ENCODE data around the gene ACTL9. TPM values are rescaled to one million over a fixed set of nuclear protein-coding genes. Genes with fewer than 3 reads are reported as not detected.

The ACTL9 gene
- total and polyA plus RNA-seq, 5 donors: not detected

DNA sequence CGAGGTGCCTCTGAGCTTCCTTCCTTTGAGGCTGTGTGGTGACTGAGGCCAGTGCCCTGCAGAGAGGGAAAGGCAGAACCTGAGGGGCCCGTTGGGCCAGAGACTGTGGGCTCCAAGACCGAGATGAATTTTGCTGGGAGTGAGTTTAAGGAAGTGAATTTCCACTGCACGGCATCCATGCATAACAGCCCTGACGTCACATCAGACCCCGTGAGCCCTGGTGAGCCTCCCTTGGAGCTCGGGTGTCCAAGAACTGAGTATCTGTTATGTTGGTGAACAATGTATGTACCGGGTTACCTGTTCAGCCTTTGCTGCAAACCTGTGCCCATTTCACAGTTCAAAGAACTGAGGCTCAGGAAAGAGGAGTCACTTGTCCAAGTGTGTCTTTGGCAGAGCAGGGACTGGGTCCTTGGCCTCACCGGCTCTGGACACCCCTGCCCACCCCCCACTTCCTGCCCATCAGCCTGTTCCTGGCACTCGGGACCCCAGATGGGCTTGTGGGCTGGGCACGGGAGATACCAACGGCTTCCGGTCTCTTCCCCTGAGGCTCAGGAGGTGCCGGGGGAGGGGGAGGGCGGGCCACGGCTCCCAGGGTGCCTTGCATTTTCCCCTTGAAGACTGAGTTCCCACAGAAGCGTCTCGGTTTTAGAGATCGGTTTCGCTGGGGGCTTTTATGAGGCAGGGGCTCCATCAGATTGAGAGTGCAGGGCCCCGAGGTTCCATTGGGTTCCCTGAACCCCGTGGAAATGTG lies 34.5 kb downstream of the ACTL9 start:
- no peaks in the 10 kb centered on the region for H3K4me1 ChIP-seq (ENCODE audit: control insufficient read depth, insufficient read depth, low read length)
- H3K27ac ChIP-seq (ENCODE audit: low read length): no peak overlapping the region
- no peak for ATAC-seq
- 33% methylated on average over 22 of the region's 22 CpGs for WGBS
- H3K9me3 ChIP-seq (ENCODE audit: control insufficient read depth, low read length): no peaks in the 10 kb centered on the region
- H3K4me3 ChIP-seq (ENCODE audit: low read length): no peak overlapping the region
- no peaks in the 10 kb centered on the region for H3K27me3 ChIP-seq (ENCODE audit: control insufficient read depth, insufficient read depth)
- intact Hi-C loops (cut with DNase I): no loop called here
- DNase-seq: peak in 1 of 3 donors; percentile 46

GRCh38 chr19:8662263-8662662 lies 36.3 kb downstream of the ACTL9 start:
- H3K27ac ChIP-seq (ENCODE audit: low read length): no peak overlapping the region
- intact Hi-C loops (cut with DNase I): no loop called here
- 79% methylated on average over 4 of the region's 4 CpGs for WGBS
- ATAC-seq: no peak
- H3K9me3 ChIP-seq (ENCODE audit: control insufficient read depth, low read length): no peaks in the 10 kb centered on the region
- DNase-seq: no peak
- no peaks in the 10 kb centered on the region for H3K27me3 ChIP-seq (ENCODE audit: control insufficient read depth, insufficient read depth)
- no peak overlapping the region for H3K4me3 ChIP-seq (ENCODE audit: low read length)
- H3K4me1 ChIP-seq (ENCODE audit: control insufficient read depth, insufficient read depth, low read length): no peaks in the 10 kb centered on the region

GRCh38 chr19:8659905-8660304 lies 38.7 kb downstream of the ACTL9 start:
- 77% methylated on average over 7 of the region's 7 CpGs for WGBS
- H3K4me1 ChIP-seq (ENCODE audit: control insufficient read depth, insufficient read depth, low read length): no peaks in the 10 kb centered on the region
- no peaks in the 10 kb centered on the region for H3K27me3 ChIP-seq (ENCODE audit: control insufficient read depth, insufficient read depth)
- no peak for DNase-seq
- intact Hi-C loops (cut with DNase I): loop anchor here in 1 of 4 donors (10.0 kb wide), 1 partner anchor 415 kb away; no protein-coding TSS in a partner anchor
- ATAC-seq: no peak
- H3K9me3 ChIP-seq (ENCODE audit: control insufficient read depth, low read length): no peaks in the 10 kb centered on the region
- H3K4me3 ChIP-seq (ENCODE audit: low read length): no peak overlapping the region
- no peak overlapping the region for H3K27ac ChIP-seq (ENCODE audit: low read length)

GRCh38 chr19:8657869-8658268 lies 40.7 kb downstream of the ACTL9 start:
- Histone ChIP-seq H3K27ac (ENCODE audit: low read length) (no peak overlapping the region), H3K4me1 (ENCODE audit: control insufficient read depth, insufficient read depth, low read length) (no peaks in the 10 kb centered on the region), H3K4me3 (ENCODE audit: low read length) (no peak overlapping the region), H3K9me3 (ENCODE audit: control insufficient read depth, low read length) (no peaks in the 10 kb centered on the region), H3K27me3 (ENCODE audit: control insufficient read depth, insufficient read depth) (no peaks in the 10 kb centered on the region)
- WGBS: 79% methylated on average over 5 of the region's 5 CpGs
- ATAC-seq: no peak
- intact Hi-C loops (cut with DNase I): loop anchor here in 1 of 4 donors (10.0 kb wide), 1 partner anchor 417 kb away; no protein-coding TSS in a partner anchor
- DNase-seq: no peak

DNA sequence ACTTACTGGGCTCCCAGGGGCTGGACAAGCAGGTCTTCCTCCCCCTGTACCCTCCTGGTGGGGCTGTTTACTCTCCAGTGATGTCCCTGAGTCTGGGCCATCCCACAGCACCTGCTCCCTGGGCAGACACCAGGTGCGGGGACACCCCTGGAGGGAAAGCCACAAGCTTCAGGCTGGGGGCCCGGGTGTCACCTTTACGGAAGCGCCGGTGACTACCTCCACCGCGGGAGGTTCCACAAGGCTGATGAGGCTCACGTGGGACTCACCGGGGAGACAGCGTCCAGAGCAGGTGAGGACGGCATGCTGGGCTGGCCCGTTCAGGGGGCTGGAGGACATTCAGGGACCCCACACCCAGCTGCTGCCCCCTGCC lies 43.3 kb downstream of the ACTL9 start:
- Histone ChIP-seq H3K27ac (ENCODE audit: low read length) (no peak overlapping the region), H3K4me3 (ENCODE audit: low read length) (no peak overlapping the region), H3K27me3 (ENCODE audit: control insufficient read depth, insufficient read depth) (no peaks in the 10 kb centered on the region), H3K4me1 (ENCODE audit: control insufficient read depth, insufficient read depth, low read length) (no peaks in the 10 kb centered on the region), H3K9me3 (ENCODE audit: control insufficient read depth, low read length) (no peaks in the 10 kb centered on the region)
- no peak for DNase-seq
- WGBS: 83% methylated on average over 12 of the region's 12 CpGs
- intact Hi-C loops (cut with DNase I): loop anchor here in 3 of 4 donors (2.0 to 10.0 kb wide), 2 partner anchors 419 to 425 kb away; no protein-coding TSS in a partner anchor
- ATAC-seq: peak; percentile 17 to 35

DNA sequence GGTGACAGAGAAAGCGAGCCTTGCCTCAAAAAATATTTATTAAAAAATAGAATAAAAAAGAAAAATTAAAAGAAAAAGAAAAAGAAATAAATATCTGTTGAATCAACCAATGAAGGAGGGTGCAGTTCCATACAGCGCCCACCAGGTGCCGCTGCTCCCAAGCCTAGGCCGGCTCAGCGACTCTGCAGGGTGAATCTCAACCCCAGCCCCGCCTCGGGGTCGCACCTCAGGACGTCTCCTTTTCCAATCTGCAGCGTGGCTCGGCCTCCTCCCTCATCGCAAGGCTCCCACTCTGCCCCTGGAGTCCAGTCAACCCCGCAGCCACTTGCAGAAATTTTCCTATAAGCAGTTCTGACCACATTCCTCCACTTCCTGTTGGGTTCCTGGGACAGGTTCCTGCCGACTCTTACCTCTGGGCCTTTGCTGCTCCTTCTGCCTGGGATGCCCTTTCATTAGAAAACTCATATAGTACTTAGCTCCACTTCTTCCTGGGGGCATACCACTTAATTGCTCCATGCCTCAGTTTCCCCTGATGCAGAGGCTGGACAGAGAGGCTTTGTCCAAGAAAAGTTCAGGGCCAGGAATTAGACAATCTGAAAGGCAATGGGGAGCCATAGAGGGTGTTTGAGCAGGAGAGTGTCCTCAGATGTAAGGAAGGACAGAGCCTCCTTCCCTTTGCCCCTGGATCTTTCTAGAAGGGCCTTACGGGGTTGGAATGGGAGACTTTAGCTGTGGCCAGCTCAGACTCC lies 43.8 kb downstream of the ACTL9 start:
- no peaks in the 10 kb centered on the region for H3K4me1 ChIP-seq (ENCODE audit: control insufficient read depth, insufficient read depth, low read length)
- peak; percentile 42 to 79 (median 77) for DNase-seq
- H3K9me3 ChIP-seq (ENCODE audit: control insufficient read depth, low read length): no peaks in the 10 kb centered on the region
- intact Hi-C loops (cut with DNase I): loop anchor here (2.0 to 10.0 kb wide), 3 partner anchors 420 to 426 kb away; no protein-coding TSS in a partner anchor
- 6% methylated on average over 15 of the region's 15 CpGs for WGBS
- H3K27me3 ChIP-seq (ENCODE audit: control insufficient read depth, insufficient read depth): no peaks in the 10 kb centered on the region
- peak in 1 of 2 donors; percentile 68 for ATAC-seq
- no peak overlapping the region for H3K4me3 ChIP-seq (ENCODE audit: low read length)
- no peak overlapping the region for H3K27ac ChIP-seq (ENCODE audit: low read length)

- Histone ChIP-seq H3K27me3 (ENCODE audit: control insufficient read depth, insufficient read depth) (no peaks in the 10 kb centered on the region), H3K4me3 (ENCODE audit: low read length) (no peak overlapping the region), H3K4me1 (ENCODE audit: control insufficient read depth, insufficient read depth, low read length) (no peaks in the 10 kb centered on the region), H3K27ac (ENCODE audit: low read length) (no peak overlapping the region), H3K9me3 (ENCODE audit: control insufficient read depth, low read length) (no peaks in the 10 kb centered on the region)
- peak in 1 of 3 donors; percentile 31 for DNase-seq
- 71% methylated on average over 6 of the region's 6 CpGs for WGBS
- ATAC-seq: peak in 1 of 2 donors; percentile 28
- intact Hi-C loops (cut with DNase I): no loop called here
Observed at GRCh38 chr19:8648240-8648639, 50.4 kb downstream of the ACTL9 start.

Other genes with a start within 250 kb of the ACTL9 start
- gene PRAM1, start 196.2 kb downstream of the ACTL9 start, total RNA-seq: 1 to 10 TPM in 2 of 4 donors, under 1 TPM in 2; 0.31 to 3.1 (median 0.99) TPM
- gene PRAM1, start 196.2 kb downstream of the ACTL9 start, polyA plus RNA-seq: 0.61 TPM
- 10 to 100 TPM; 13.4 to 16.4 (median 16.1) TPM for gene ZNF414, start 184.6 kb downstream of the ACTL9 start, total RNA-seq
- gene ZNF414, start 184.6 kb downstream of the ACTL9 start, polyA plus RNA-seq: 19.3 TPM
- 10 to 100 TPM; 11.3 to 23.2 (median 15.3) TPM for gene MYO1F, start 121.4 kb downstream of the ACTL9 start, total RNA-seq
- 9.3 TPM for gene MYO1F, start 121.4 kb downstream of the ACTL9 start, polyA plus RNA-seq
- gene ADAMTS10, start 88.1 kb downstream of the ACTL9 start, total RNA-seq: 10 to 100 TPM; 16.1 to 29.3 (median 22.0) TPM
- gene ADAMTS10, start 88.1 kb downstream of the ACTL9 start, polyA plus RNA-seq: 18.1 TPM
- not detected for gene NFILZ, start 68.2 kb downstream of the ACTL9 start, total RNA-seq
- gene NFILZ, start 68.2 kb downstream of the ACTL9 start, polyA plus RNA-seq: not detected
- not detected for gene OR2Z1, start 22.8 kb upstream of the ACTL9 start, total RNA-seq
- gene OR2Z1, start 22.8 kb upstream of the ACTL9 start, polyA plus RNA-seq: not detected
- 10 to 100 TPM; 13.6 to 15.1 (median 14.6) TPM for gene ZNF558, start 133.5 kb upstream of the ACTL9 start, total RNA-seq
- 7.2 TPM for gene ZNF558, start 133.5 kb upstream of the ACTL9 start, polyA plus RNA-seq
- gene MBD3L1, start 133.6 kb upstream of the ACTL9 start, total RNA-seq: not detected
- not detected for gene MBD3L1, start 133.6 kb upstream of the ACTL9 start, polyA plus RNA-seq